Raji (cell line): ENCODE results near the gene NR2F1-AS1.

Source experiments
- POLR2A ChIP-seq: IDR thresholded peaks from 2 replicates; pipeline ENCODE4 v1.6.1; 2011; ENCODE audit warnings: low read depth, low read length, control low read depth; ENCODE audit not compliant: insufficient read depth

Gene NR2F1-AS1

GRCh38 chr5:93577854-93578812 lies 2.9 kb downstream of the NR2F1-AS1 start:
- TF ChIP-seq POLR2A, result no peak

GRCh38 chr5:93576994-93577853 lies 3.8 kb downstream of the NR2F1-AS1 start:
- no peak for TF ChIP-seq POLR2A

GRCh38 chr5:93575461-93576414 lies 5.3 kb downstream of the NR2F1-AS1 start:
- no peak for TF ChIP-seq POLR2A

- no peak for TF ChIP-seq POLR2A
Observed at GRCh38 chr5:93574491-93575305, 6.3 kb downstream of the NR2F1-AS1 start.

- TF ChIP-seq POLR2A, result no peak
Observed at GRCh38 chr5:93573354-93574351, 7.4 kb downstream of the NR2F1-AS1 start.

GRCh38 chr5:93572608-93573353 lies 8.2 kb downstream of the NR2F1-AS1 start:
- no peak for TF ChIP-seq POLR2A

- no peak for TF ChIP-seq POLR2A
Observed at GRCh38 chr5:93572101-93572607, 8.9 kb downstream of the NR2F1-AS1 start.

GRCh38 chr5:93571114-93571949 lies 9.7 kb downstream of the NR2F1-AS1 start:
- TF ChIP-seq POLR2A, result no peak

GRCh38 chr5:93570294-93571113 lies 10.5 kb downstream of the NR2F1-AS1 start:
- TF ChIP-seq POLR2A, result no peak
